NCI-H1092 (cell line): ENCODE results near the gene LRRC75A.
"Not testable (repeated sequence)": the region's sequence is repeated elsewhere in the genome, so short reads cannot be mapped to it uniquely, and the experiment has no call there.

ENCODE experiments used
- DNase-seq: peaks from one replicate; lab custom pipeline; 2025; lab: John Stamatoyannopoulos, UW

Gene LRRC75A

GRCh38 chr17:16398270-16399267 lies 93.4 kb downstream of the LRRC75A start:
- no peak for DNase-seq

- not testable (repeated sequence) for DNase-seq
Measured at GRCh38 chr17:16396693-16397092, 95.3 kb downstream of the LRRC75A start.

- not testable (repeated sequence) for DNase-seq
Measured at GRCh38 chr17:16395887-16396286, 96.1 kb downstream of the LRRC75A start.

- DNase-seq: not testable (repeated sequence)
Measured at GRCh38 chr17:16392491-16392890, 99.5 kb downstream of the LRRC75A start.
